Endothelial cell of umbilical vein (primary cell): Measurements from ENCODE around the gene GPN1. TPM values are rescaled to one million over a fixed set of nuclear protein-coding genes. Genes with fewer than 3 reads are reported as not detected.
A peak's percentile ranks its signal among the peaks of the same experiment; 100 is the strongest.

Experiments
- BruUV-seq: library from RNA; stranded (reverse); fragments of 400-500 nt; replicated peaks from 2 replicates; lab custom pipeline; 2021; lab: Mats Ljungman, UMichigan
- CTCF ChIA-PET: fragments of 300-600, 350-600 bp; sonication (Branson Sonifier 250); formaldehyde crosslinking; loops from one replicate; lab custom pipeline; 2021; ENCODE audit warnings: antibody characterized with exemption, inconsistent platforms; lab: Charles Lee
- POLR2A ChIA-PET: fragments of 300-600, 350-600 bp; sonication (Branson Sonifier 250); formaldehyde crosslinking; loops from one replicate; lab custom pipeline; 2021; ENCODE audit warnings: antibody characterized with exemption, inconsistent platforms; lab: Charles Lee
- DNase-seq: peaks from one replicate; pipeline ENCODE4 v3.0.0-alpha.2; 2011; ENCODE audit warnings: low read depth, low spot score
- FAIRE-seq: peaks from 2 replicates; lab custom pipeline; 2011; peaks lifted over from hg19 to GRCh38; lab: Jason Lieb, UNC
- H2AFZ ChIP-seq: 2 replicates; pipeline ENCODE4 v1.6.0; 2012; ENCODE audit warnings: low read depth, low read length, control low read depth, inconsistent platforms
- H3K27ac ChIP-seq: 2 replicates; pipeline ENCODE4 v1.5.1; 2011; ENCODE audit warnings: low read depth, mild to moderate bottlenecking, control low read depth, low read length, moderate library complexity; ENCODE audit not compliant: insufficient read depth
- H3K27me3 ChIP-seq, 2 experiments: 2 replicates each; pipeline versions ENCODE4 v1.6.0 to v1.6.1; 2011; ENCODE audit warnings: low read length in 2 of 2, mixed read lengths in 1 of 2; ENCODE audit not compliant: control insufficient read depth in 2 of 2, insufficient read depth in 2 of 2
- H3K36me3 ChIP-seq, 2 experiments: 2 replicates in 1 of 2; 3 replicates in 1 of 2; pipeline ENCODE4 v1.5.1; 2011; ENCODE audit warnings: low read length in 2 of 2, mild to moderate bottlenecking in 1 of 2, moderate library complexity in 1 of 2; ENCODE audit not compliant: control insufficient read depth in 2 of 2, insufficient read depth in 2 of 2; ENCODE audit errors: extremely low read depth in 1 of 2
- H3K4me1 ChIP-seq: 3 replicates; pipeline ENCODE4 v1.5.1; 2011; ENCODE audit warnings: mild to moderate bottlenecking, low read length; ENCODE audit not compliant: control insufficient read depth, insufficient read depth; ENCODE audit errors: extremely low read depth
- H3K4me2 ChIP-seq: 2 replicates; pipeline ENCODE4 v1.6.1; 2011; ENCODE audit warnings: low read length, control low read depth, mixed read lengths; ENCODE audit not compliant: insufficient read depth
- H3K4me3 ChIP-seq, 3 experiments: fragments of 200-600 bp in 1 of 3; sonication (generic), shearing (Covaris generic) in 1 of 3; replicated peaks in 1 of 3; 2 replicates each; pipeline ENCODE4 v1.5.1; 2011 to 2016; ENCODE audit warnings: control low read depth in 3 of 3, low read length in 3 of 3, mild to moderate bottlenecking in 2 of 3, inconsistent platforms in 1 of 3, low read depth in 1 of 3, moderate library complexity in 1 of 3; ENCODE audit not compliant: insufficient read depth in 1 of 3
- H3K79me2 ChIP-seq: 2 replicates; pipeline ENCODE4 v1.6.0; 2012; ENCODE audit warnings: low read length, inconsistent platforms; ENCODE audit not compliant: control insufficient read depth, insufficient read depth
- H3K9ac ChIP-seq: replicated peaks from 2 replicates; pipeline ENCODE3; 2011; ENCODE audit warnings: low read length, control low read depth; ENCODE audit not compliant: insufficient read depth; ENCODE audit errors: extremely low read depth
- H3K9me1 ChIP-seq: replicated peaks from 3 replicates; pipeline ENCODE4 v1.6.0; 2011; ENCODE audit warnings: mild to moderate bottlenecking, low read length; ENCODE audit not compliant: control insufficient read depth, insufficient read depth; ENCODE audit errors: extremely low read depth
- H3K9me3 ChIP-seq: replicated peaks from 2 replicates; pipeline ENCODE4 v1.5.1; 2012; ENCODE audit warnings: low read length, inconsistent platforms; ENCODE audit not compliant: control insufficient read depth, insufficient read depth
- H4K20me1 ChIP-seq: replicated peaks from 2 replicates; pipeline ENCODE3; 2011; ENCODE audit warnings: mild to moderate bottlenecking, low read length; ENCODE audit not compliant: control insufficient read depth, insufficient read depth; ENCODE audit errors: extremely low read depth
- CTCF ChIP-seq, 2 donors: IDR thresholded peaks; 1 replicate in 1 of 2; 2 replicates in 1 of 2; pipeline ENCODE4 v1.5.1; 2011; ENCODE audit warnings: low read length in 2 of 2, mild to moderate bottlenecking in 2 of 2, moderate library complexity in 2 of 2, control low read depth in 1 of 2, inconsistent platforms in 1 of 2, low read depth in 1 of 2; ENCODE audit not compliant: insufficient read depth in 1 of 2; ENCODE audit errors: extremely low read depth in 1 of 2
- EZH2 ChIP-seq: IDR thresholded peaks from 2 replicates; pipeline ENCODE4 v1.6.1; 2012; ENCODE audit warnings: borderline replicate concordance, low read depth, mild to moderate bottlenecking, moderate library complexity, low read length, inconsistent platforms; ENCODE audit not compliant: severe bottlenecking
- FOS ChIP-seq: IDR thresholded peaks from 2 replicates; pipeline ENCODE4 v1.6.1; 2011; ENCODE audit warnings: mild to moderate bottlenecking, low read length, moderate library complexity, borderline replicate concordance; ENCODE audit not compliant: insufficient read depth
- GATA2 ChIP-seq: IDR thresholded peaks from 2 replicates; pipeline ENCODE4 v1.7.0; 2011; ENCODE audit warnings: low read depth, mild to moderate bottlenecking, moderate library complexity, mixed read lengths, low read length; ENCODE audit not compliant: insufficient read length, insufficient read depth
- MAX ChIP-seq: IDR thresholded peaks from 2 replicates; pipeline ENCODE4 v1.6.1; 2011; ENCODE audit not compliant: insufficient read depth, insufficient read length
- MYC ChIP-seq: IDR thresholded peaks from one replicate; pipeline ENCODE4 v1.6.1; 2011; ENCODE audit warnings: mild to moderate bottlenecking, low read depth, low read length
- POLR2AphosphoS5 ChIP-seq: IDR thresholded peaks from 2 replicates; pipeline ENCODE4 v1.6.1; 2012; ENCODE audit warnings: low read depth, mild to moderate bottlenecking, control low read depth, low read length, moderate library complexity; ENCODE audit not compliant: insufficient read depth
- dilution Hi-C: fragments of 300-500 bp; cut with MboI; formaldehyde crosslinking; loops from one replicate; pipeline ENCODE4 v1.15.0; 2019; ENCODE audit warnings: low sequenced_read_pairs; ENCODE audit not compliant: extremely low pct_ligation_motif_present
- intact Hi-C: fragments of 100-400 bp; cut with micrococcal nuclease; formaldehyde crosslinking; loops from one replicate; pipeline ENCODE4 v1.10.0; 2022
- polyA plus RNA-seq, 4 experiments: library from polyadenylated mRNA; depleted of rRNA in 3 of 4; stranded (reverse) in 3 of 4; unstranded in 1 of 4; fragments of >200 nt; gene quantifications; 2 replicates each; pipeline versions ENCODE4 v1.2.1 to v1.2.3, GENCODE V29; 2011 to 2012; ENCODE audit warnings: missing spikeins in 1 of 4
- total RNA-seq: library from RNA; stranded (reverse); gene quantifications from 2 replicates; pipeline ENCODE4 v1.2.3, GENCODE V29; 2021

GPN1 gene
- total and polyA plus RNA-seq, 2 donors (not counting 3 experiments of a cell fraction or from before 2014, with no cell fraction given), result 35.4 to 45.5 TPM

- TF ChIP-seq EZH2, result no peak
- no peak for TF ChIP-seq MYC
- no peak for TF ChIP-seq CTCF (IDR thresholded peaks at IDR 0.05; ENCODE audit: extremely low read depth in 1 of 2, insufficient read depth in 1 of 2, low read depth in 1 of 2, low read length in 2 of 2)
- no peak for TF ChIP-seq POLR2AphosphoS5
- TF ChIP-seq MAX, result no peak
- TF ChIP-seq FOS, result no peak
- TF ChIP-seq GATA2, result no peak
- H3K27me3 ChIP-seq, result no peaks in the 10 kb centered on the region
- peaks cover 3% of the 10 kb centered on the region for H4K20me1 ChIP-seq
- CTCF ChIA-PET, result no interaction called here
- peak; percentile 42 for FAIRE-seq
- peak overlapping the region; percentile 51 to 98 (median 94) for H3K4me3 ChIP-seq
- H3K9ac ChIP-seq, result peak overlapping the region; percentile 93
- H2AFZ ChIP-seq, result peak overlapping the region; percentile 42
- H3K9me3 ChIP-seq, result no peaks in the 10 kb centered on the region
- H3K4me1 ChIP-seq, result peaks cover 24% of the 10 kb centered on the region
- H3K4me2 ChIP-seq, result peak overlapping the region; percentile 96
- POLR2A ChIA-PET, result no interaction called here
- peaks cover 55% of the 10 kb centered on the region for H3K79me2 ChIP-seq
- dilution Hi-C loops, result loop anchor here (25.0 kb wide), 1 partner anchor 121 kb away; no protein-coding TSS in a partner anchor
- DNase-seq, result no peak
- no peaks in the 10 kb centered on the region for H3K36me3 ChIP-seq
- intact Hi-C loops, result loop anchor here (1.0 to 5.0 kb wide), 5 partner anchors 17 to 176 kb away; partner anchors contain the start of genes NRBP1 and PPM1G
- no peaks in the 10 kb centered on the region for H3K9me1 ChIP-seq
- BruUV-seq, result TSS peak; percentile 77
- peak overlapping the region; percentile 77 for H3K27ac ChIP-seq
Observed at GRCh38 chr2:27583390-27583915, 45.4 kb upstream of the GPN1 start.
